C1 segment of cervical spinal cord (tissue), 14 donors: Measurements from ENCODE around the gene GMPPB.

Experiments
- DNase-seq, 14 donors: peaks; one replicate each; lab custom pipeline; 2025; lab: John Stamatoyannopoulos, UW

GMPPB gene

GRCh38 chr3:49673121-49673714 lies 50.5 kb downstream of the GMPPB start:
- no peak for DNase-seq

GRCh38 chr3:49671291-49672288 lies 52.2 kb downstream of the GMPPB start:
- DNase-seq, result no peak

GRCh38 chr3:49670940-49671290 lies 52.8 kb downstream of the GMPPB start:
- no peak for DNase-seq
